ENCODE data around the gene EDAR. TPM values are rescaled to one million over a fixed set of nuclear protein-coding genes. Genes with fewer than 3 reads are reported as not detected.

Gene EDAR
- total RNA-seq, 4 donors from 2014 or later, result 0.72 to 7.1 (median 4.2) TPM

DNA sequence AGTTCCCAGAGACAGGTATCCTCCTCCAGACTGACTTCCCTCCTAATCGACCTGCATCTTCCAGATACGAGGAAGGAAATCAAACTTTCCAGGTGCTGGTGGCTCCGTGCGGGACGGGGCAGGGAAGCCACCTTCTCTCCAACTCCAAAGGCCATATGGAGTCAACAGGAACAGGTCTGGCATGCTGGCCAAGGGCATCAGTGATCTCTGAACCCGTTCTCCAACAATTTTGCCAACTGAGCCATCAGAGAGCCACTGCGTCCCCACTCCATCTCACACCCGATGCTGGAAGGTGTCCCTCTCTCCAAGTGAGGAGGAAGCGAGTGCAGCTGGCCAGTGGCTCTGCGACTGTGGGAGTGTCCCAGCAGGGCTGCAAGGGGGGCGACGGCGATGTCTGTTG, 5.4 kb downstream of the EDAR start:
- WGBS, 2 donors, result 92 to 93% methylated on average over 12 to 13 of the region's 13 CpGs
- H3K4me3 ChIP-seq (ENCODE audit: low read depth, poor library complexity, severe bottlenecking), result no peak overlapping the region
- TF ChIP-seq POLR2A (IDR thresholded peaks at IDR 0.05), result no peak
- TF ChIP-seq, protein P1, sequence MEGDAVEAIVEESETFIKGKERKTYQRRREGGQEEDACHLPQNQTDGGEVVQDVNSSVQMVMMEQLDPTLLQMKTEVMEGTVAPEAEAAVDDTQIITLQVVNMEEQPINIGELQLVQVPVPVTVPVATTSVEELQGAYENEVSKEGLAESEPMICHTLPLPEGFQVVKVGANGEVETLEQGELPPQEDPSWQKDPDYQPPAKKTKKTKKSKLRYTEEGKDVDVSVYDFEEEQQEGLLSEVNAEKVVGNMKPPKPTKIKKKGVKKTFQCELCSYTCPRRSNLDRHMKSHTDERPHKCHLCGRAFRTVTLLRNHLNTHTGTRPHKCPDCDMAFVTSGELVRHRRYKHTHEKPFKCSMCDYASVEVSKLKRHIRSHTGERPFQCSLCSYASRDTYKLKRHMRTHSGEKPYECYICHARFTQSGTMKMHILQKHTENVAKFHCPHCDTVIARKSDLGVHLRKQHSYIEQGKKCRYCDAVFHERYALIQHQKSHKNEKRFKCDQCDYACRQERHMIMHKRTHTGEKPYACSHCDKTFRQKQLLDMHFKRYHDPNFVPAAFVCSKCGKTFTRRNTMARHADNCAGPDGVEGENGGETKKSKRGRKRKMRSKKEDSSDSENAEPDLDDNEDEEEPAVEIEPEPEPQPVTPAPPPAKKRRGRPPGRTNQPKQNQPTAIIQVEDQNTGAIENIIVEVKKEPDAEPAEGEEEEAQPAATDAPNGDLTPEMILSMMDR (IDR thresholded peaks at IDR 0.05), result no peak
- intact Hi-C loops (cut with DNase I; ENCODE audit: low total_unique reads), result no loop called here
- no peak for DNase-seq (ENCODE audit: low spot score in 2 of 2)

DNA sequence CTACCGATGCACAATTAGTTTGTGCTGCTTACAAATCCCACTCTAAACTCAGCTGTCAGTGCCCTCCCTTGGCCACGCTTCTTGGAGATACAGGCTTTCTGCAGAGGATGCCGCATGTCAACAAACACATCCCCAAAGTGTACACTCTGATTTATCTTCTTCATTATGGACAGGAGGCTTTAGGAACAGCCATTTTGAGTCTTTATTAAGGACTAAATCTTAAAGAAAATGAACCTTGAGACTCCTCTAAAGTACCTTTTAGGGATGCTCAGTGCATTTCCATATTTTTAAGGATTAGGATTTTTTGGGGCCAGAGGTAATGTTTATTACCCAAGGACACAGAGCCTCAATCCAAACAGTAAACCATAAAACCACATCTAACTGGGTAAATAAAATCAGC, 6.0 kb downstream of the EDAR start:
- 85 to 93% methylated on average over 3 of the region's 3 CpGs for WGBS, 2 donors
- TF ChIP-seq, protein P1 (IDR thresholded peaks at IDR 0.05), result no peak
- no peak for TF ChIP-seq POLR2A (IDR thresholded peaks at IDR 0.05)
- intact Hi-C loops (cut with DNase I; ENCODE audit: low total_unique reads), result no loop called here
- H3K4me3 ChIP-seq (ENCODE audit: low read depth, poor library complexity, severe bottlenecking), result no peak overlapping the region
- no peak for DNase-seq (ENCODE audit: low spot score in 2 of 2)

DNA sequence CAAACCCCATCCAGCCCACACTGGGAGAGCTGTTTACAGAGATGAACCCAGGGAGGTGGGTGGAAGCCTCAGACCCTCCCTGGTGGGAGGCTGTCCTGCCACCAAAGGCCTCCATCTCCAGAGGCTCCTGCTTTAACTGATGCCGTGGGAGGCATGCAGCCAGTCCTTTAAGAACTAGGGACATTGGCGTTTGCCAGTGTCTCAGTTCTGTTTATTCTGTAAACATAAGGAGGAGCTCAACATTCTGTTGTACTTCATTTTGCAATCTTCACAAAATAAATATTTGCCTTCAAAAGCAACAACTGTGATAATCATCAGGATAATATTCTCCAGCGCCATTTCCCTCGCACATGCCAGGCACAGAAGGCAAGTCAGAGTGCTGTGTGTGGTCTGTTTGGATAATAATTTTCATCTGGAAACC, 6.8 kb downstream of the EDAR start:
- 58 to 61% methylated on average over 4 of the region's 4 CpGs for WGBS, 2 donors
- intact Hi-C loops (cut with DNase I; ENCODE audit: low total_unique reads), result no loop called here
- DNase-seq (ENCODE audit: low spot score in 2 of 2), result no peak
- TF ChIP-seq, protein P1 (IDR thresholded peaks at IDR 0.05), result no peak
- TF ChIP-seq POLR2A (IDR thresholded peaks at IDR 0.05), result no peak
- H3K4me3 ChIP-seq (ENCODE audit: low read depth, poor library complexity, severe bottlenecking), result no peak overlapping the region

DNA sequence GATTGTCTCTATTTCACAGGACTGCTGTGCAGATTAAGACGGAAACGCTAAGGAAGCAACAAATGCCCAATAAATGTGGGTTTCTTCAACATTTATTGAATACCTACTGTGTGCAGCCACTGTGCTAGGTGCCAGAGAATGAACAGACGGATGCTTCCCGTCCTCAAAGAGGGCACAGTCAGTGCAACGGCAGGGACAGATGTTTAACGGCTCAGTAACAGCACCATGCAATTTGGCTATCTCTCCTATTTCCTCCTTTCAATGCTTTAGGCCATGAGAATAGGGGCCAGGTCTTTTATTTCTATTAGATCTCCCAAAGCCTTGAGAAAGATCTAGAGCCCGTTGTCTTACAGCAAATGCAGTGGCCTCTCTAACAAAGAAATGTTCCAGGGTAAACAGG, 7.2 kb downstream of the EDAR start:
- no peak overlapping the region for H3K4me3 ChIP-seq (ENCODE audit: low read depth, poor library complexity, severe bottlenecking)
- TF ChIP-seq, protein P1 (IDR thresholded peaks at IDR 0.05), result no peak
- TF ChIP-seq POLR2A (IDR thresholded peaks at IDR 0.05), result no peak
- 56 to 67% methylated on average over 7 of the region's 7 CpGs for WGBS, 2 donors
- intact Hi-C loops (cut with DNase I; ENCODE audit: low total_unique reads), result no loop called here
- DNase-seq (ENCODE audit: low spot score in 2 of 2), result no peak

DNA sequence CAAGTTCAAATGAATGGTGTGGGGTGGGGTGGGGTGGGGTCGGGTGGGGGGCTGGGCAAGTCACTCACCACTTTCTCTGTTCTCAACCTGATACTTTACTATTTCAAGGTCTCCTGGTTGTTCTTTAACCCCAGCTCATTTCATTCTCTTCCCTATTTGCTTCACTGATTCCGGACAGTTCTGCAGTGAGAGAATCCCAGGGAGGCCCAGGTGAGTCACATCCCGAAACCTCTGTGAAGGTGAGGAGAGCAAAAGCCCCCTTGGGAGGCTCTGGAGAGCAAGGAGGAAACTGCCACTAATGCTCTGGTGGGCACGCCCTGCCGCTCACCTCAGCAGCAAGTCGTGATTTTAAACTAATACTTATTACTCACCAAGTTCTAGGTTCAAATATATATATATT, 8.9 kb downstream of the EDAR start:
- no peak for DNase-seq (ENCODE audit: low spot score in 2 of 2)
- intact Hi-C loops (cut with DNase I; ENCODE audit: low total_unique reads), result no loop called here
- WGBS, 2 donors, result 80 to 83% methylated on average over 6 of the region's 6 CpGs

DNA sequence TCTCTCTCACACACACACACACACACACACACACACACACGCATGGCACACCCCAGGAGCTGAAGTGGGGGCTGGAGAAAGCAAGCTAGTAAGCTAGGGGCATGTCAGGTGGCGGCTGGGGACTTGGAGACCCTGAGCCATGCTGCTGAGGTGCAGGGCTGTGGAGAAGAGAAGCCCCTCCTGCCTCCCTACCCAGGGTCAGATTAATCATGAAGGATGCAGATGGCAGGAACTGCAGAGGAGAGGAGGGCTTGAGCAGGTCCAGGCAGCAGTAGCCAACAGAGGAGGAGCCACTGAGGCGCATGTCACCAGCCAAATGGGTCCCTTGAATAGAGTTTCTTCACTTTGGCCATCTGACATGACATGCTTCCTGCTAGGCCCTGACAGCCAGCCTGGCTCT, 9.6 kb downstream of the EDAR start:
- TF ChIP-seq POLR2A (IDR thresholded peaks at IDR 0.05), result no peak
- TF ChIP-seq, protein P1 (IDR thresholded peaks at IDR 0.05), result no peak
- no peak for DNase-seq (ENCODE audit: low spot score in 2 of 2)
- intact Hi-C loops (cut with DNase I; ENCODE audit: low total_unique reads), result no loop called here
- no peak overlapping the region for H3K4me3 ChIP-seq (ENCODE audit: low read depth, poor library complexity, severe bottlenecking)
- WGBS, 2 donors, result 85 to 89% methylated on average over 3 of the region's 3 CpGs

More for the DNA sequence above, 8.9 kb downstream of the EDAR start:
- TF ChIP-seq, protein P1 (IDR thresholded peaks at IDR 0.05), result no peak
- no peak for TF ChIP-seq POLR2A (IDR thresholded peaks at IDR 0.05)
- no peak overlapping the region for H3K4me3 ChIP-seq (ENCODE audit: low read depth, poor library complexity, severe bottlenecking)
